Measurements from ENCODE around the gene CAP1. TPM values are rescaled to one million over a fixed set of nuclear protein-coding genes. Genes with fewer than 3 reads are reported as not detected.

The CAP1 gene
- total RNA-seq, 4 donors from 2014 or later = 177 to 419 (median 283) TPM

DNA sequence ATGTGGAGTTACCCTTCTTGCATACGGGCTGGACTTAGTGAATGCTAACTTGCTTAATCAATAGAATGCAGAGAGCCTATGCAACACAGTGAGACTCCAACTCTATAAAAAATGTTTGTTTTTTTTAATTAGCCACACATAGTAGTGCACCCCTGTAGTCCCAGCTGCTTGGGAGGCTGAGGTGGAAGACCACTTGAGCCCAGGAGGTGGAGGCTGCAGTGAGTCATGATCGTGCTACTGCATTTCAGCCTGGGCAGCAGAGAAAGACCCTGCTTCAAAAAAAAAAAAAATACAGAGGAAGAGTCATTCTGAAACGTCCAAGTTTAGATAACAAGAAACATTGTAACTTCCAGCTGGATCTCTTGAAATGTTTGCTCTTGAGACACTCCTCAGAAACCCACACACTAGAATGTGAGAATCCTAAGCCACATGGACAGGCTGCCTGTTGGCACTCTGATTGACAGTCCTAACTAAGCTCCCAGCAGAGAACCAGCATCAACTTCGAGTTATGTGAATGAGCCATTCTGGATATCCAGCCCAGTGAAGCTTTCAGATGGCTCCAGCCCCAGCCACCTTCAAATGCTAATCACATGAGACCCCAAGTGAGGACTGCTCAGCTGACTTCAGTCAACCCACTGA, 20.0 kb upstream of the CAP1 start:
- TF ChIP-seq, protein P1, sequence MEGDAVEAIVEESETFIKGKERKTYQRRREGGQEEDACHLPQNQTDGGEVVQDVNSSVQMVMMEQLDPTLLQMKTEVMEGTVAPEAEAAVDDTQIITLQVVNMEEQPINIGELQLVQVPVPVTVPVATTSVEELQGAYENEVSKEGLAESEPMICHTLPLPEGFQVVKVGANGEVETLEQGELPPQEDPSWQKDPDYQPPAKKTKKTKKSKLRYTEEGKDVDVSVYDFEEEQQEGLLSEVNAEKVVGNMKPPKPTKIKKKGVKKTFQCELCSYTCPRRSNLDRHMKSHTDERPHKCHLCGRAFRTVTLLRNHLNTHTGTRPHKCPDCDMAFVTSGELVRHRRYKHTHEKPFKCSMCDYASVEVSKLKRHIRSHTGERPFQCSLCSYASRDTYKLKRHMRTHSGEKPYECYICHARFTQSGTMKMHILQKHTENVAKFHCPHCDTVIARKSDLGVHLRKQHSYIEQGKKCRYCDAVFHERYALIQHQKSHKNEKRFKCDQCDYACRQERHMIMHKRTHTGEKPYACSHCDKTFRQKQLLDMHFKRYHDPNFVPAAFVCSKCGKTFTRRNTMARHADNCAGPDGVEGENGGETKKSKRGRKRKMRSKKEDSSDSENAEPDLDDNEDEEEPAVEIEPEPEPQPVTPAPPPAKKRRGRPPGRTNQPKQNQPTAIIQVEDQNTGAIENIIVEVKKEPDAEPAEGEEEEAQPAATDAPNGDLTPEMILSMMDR (IDR thresholded peaks at IDR 0.05; ENCODE audit: low read depth) = no peak

DNA sequence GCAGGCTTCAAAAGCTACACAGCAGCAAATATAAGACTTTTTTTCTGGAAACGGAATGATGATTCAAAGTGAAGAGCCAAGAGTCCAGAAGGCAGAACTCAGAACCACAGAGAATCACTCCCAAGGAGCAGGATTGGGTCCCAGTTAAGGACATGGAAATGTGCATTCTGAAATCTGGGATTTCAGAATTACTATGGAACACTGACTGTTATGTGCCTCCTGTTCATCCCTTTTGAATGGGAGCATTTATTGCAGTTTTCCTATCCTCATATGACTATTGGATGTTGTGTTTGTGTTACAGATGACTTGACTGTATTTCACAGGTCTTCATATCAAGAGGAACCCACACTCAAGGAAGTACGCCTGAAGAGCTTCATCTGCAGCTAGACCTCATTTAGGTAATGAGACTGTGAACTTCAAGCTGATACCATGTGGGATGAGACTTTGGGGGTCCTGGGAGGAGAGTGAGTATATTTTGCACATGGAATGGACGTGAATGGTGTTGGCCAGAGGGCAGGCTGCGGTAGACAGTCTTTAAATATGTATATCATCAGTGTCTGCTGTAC, 17.1 kb upstream of the CAP1 start:
- TF ChIP-seq, protein P1 (IDR thresholded peaks at IDR 0.05; ENCODE audit: low read depth) = no peak

DNA sequence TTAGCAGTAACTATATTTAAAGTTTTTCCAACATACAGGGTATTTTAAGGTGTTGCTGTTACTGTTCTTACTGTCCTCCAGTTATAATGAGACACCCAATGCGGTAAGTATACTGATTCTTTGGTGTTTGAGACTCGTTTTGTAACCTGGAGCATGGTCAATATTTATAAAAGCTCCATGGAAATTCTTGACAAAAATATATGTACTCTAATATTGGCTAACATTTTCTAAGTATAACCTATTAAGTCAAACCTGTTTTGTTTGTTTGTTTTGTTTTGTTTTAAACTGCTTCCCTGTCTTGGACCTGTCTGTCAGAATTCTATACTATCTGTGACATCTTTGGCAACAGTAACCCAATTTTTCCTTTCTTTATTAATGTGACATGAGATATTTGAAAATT, 15.9 kb upstream of the CAP1 start:
- TF ChIP-seq, protein P1 (IDR thresholded peaks at IDR 0.05; ENCODE audit: low read depth) = no peak

DNA sequence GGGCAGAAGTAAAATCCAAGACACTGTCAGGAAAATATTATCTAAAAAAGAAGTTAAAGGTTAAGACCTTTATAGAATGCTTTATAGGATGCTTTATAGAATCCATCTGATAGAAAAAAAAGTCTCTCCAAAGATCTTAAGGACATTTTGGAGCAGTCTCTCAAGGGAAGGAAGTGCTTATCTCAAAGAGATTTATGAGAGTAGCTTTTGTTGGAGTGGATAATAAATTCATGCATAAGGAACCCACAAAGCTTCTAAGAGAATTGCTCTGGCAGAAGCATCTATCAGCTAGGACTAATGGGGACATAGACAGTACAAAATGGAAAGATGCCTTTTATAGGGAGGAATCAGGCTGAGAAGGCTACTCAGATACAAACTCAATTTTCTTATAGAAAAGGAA, 12.9 kb upstream of the CAP1 start:
- TF ChIP-seq, protein P1 (IDR thresholded peaks at IDR 0.05; ENCODE audit: low read depth) = no peak

DNA sequence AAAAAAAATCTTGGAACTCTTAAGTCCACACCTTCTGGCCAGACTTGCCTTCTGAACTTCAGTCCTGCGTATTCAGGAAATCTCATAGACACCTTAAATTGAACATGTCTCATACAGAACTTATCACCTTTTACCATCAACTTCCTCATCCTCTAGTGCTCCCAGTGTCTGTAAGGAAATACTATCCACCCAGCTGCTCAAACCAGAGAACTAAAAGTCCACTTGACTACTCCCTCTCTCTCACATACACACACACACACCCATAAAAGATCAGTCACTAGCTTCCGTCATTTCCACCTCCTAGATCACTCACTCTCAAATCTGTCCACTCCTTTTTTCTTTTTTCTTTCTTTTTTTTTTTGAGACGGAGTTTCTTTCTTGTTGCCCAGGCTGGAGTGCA, 10.9 kb upstream of the CAP1 start:
- TF ChIP-seq, protein P1 (IDR thresholded peaks at IDR 0.05; ENCODE audit: low read depth) = no peak

DNA sequence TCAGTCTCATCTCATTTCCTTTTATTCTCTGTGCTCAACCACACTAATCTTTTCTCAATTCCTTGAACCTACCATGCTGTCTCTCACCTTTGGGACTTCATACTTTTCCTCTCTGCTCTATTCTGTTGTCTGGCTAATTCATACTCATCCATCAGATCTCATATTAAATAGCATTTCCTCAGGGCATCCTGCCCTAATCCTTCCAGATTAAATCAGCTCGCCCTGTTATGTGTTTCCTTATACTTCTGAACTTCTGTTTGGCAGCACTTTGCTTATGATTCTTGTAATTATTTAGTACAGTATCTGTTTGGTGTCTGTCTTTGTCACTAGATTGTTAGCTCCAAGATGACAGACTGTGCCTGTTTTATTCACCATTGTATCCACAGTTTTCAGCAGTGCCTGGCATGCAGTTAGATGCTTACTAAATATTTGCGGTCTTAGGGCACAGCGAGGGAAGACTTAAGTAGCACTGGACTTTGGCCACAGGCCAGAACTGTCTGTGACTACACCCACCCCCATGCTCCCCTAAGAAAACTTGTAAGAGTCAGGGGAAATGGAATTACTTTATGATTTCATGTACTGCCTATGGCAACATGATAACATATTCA, 9.9 kb upstream of the CAP1 start:
- TF ChIP-seq, protein P1 (IDR thresholded peaks at IDR 0.05; ENCODE audit: low read depth) = no peak

DNA sequence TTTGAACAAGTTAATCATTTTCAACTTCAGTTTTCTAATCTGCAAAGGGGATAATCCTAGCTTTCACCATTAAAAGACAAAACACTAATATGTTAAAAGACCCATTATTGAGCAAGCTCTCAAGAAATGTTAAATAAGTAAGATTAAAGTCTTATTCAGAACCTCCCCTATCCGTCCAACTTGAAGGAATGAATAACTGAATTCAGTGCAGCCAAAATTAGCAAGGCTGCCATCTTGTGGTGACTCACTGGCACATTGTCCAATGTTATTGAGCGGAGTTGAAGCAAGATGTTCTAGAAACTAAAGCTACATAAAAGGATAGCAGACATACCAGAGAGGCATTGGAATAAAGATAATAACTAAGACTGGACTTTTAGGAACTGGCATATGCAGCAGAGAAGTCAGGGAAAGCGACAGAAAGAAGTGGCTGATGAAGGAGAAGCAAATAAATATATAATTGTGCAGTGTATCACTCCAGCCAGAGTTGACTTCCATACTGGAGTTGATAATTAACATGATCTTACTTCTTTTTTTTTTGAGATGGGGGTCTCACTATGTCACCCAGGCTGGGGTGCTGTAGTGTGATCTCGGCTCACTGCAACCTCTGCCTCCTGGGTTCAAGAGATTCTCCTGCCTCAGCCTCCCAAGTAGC, 8.2 kb upstream of the CAP1 start:
- TF ChIP-seq, protein P1 (IDR thresholded peaks at IDR 0.05; ENCODE audit: low read depth) = no peak
